HTERT RPE-1 (cell line): ENCODE measurements around the gene MUC5AC.
"Not testable (repeated sequence)": the region's sequence is repeated elsewhere in the genome, so short reads cannot be mapped to it uniquely, and the experiment has no call there.

Experiments
- in situ Hi-C: fragments of 300-500 bp; cut with MboI; formaldehyde crosslinking; loops from 4 replicates; pipeline ENCODE4 v1.14.3; 2020; ENCODE audit warnings: low sequenced_read_pairs

Gene MUC5AC

GRCh38 chr11:1205121-1205986, 47.6 kb downstream of the MUC5AC start:
- in situ Hi-C loops = no loop called here

DNA sequence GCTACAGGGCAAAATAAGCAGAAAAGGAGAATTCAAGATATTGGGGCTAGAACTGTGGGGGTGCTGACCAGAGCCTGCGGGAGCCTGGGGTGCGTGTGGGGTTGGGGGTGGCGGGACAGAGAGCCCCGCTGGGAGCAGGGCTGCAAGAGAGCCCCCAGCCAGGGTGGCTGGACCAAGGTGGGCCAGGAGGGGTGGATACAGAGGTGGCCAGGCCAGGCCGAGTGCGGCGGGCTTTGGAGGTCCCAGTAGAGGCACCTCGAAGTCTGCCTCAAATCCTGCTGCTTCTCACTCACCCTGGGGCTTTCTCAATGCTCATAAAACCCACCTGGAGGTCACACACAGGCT, 48.2 kb downstream of the MUC5AC start:
- in situ Hi-C loops = no loop called here

DNA sequence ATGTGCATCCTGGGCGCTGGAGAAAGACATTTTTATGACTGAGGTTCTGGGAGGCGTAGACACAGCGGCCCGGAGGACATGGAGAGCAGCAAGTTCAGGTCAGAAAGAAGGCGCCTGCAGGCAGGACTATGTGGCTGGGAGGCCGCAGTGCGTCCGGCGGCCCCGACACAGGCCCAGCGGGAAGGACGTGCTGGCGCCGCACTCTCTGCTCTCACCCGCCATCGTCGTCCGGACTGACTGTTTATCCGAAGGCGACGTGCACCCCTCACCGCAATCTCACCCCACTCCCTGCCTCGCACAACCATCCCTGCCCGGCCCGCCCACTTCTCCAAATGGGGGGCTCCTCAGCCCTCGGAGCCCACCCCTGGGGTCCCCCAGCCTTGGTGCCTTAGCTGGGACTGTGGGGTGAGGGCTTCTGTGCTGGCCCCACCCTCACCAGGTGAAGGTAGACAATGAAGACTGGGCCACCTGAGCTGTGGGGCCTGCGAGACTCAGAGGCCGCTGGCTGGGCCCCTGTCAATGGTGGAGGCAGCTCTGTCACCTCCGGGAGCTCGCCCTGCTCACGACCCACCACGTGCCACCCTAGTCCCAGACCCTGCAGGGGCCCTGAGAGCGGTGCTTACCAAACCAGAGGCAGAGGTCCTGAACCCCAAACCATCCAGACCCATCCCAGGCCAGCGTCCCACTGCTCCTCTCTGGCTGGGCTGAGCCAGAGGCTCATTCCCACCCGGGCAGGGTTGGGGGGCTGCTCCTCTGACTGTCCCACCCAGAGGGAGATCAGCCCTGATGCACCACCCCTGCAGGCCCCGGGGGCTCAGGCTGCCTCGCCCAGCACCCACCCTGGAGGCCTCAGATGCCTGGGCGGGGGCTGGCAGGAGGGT, 48.9 kb downstream of the MUC5AC start:
- in situ Hi-C loops = no loop called here

DNA sequence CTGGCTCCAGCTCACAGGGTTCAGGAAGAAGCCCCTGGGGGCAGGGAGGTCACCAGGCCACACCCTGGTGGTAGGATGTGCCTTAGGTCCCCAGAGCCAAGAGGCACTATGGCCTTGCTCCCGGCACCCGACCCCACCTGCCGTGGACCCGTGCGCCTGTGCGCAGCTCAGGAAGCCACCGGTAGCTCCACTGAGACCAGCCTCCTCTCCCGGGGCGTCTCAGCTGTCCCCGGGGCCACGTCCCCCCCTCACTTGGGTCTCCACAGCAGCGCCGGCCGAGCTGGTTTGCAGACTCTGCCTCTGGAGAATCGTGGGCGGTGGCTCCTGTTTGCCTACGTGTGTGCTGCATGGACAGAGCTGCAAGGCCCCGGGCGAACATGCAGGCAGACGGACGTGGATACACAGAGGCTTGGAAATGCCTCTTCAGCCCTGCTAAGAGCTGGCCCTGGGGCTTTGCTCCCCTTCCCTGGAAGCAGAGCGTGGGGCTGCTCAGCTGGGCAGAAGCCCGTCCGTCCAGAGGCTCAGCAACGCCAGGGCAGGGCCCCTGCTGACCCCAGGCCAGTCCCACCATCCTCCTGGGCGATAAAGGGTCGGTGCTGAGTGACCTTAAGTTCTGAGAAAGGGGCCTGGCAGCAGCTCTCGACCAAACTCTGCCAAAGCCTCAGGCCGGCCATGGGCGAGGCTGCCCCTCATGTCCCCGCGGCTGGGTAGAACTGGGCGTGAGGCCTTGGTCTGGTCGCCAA, 49.8 kb downstream of the MUC5AC start:
- in situ Hi-C loops = no loop called here

GRCh38 chr11:1208144-1208393, 50.3 kb downstream of the MUC5AC start:
- in situ Hi-C loops = no loop called here

GRCh38 chr11:1208394-1209261, 50.9 kb downstream of the MUC5AC start:
- in situ Hi-C loops = no loop called here

DNA sequence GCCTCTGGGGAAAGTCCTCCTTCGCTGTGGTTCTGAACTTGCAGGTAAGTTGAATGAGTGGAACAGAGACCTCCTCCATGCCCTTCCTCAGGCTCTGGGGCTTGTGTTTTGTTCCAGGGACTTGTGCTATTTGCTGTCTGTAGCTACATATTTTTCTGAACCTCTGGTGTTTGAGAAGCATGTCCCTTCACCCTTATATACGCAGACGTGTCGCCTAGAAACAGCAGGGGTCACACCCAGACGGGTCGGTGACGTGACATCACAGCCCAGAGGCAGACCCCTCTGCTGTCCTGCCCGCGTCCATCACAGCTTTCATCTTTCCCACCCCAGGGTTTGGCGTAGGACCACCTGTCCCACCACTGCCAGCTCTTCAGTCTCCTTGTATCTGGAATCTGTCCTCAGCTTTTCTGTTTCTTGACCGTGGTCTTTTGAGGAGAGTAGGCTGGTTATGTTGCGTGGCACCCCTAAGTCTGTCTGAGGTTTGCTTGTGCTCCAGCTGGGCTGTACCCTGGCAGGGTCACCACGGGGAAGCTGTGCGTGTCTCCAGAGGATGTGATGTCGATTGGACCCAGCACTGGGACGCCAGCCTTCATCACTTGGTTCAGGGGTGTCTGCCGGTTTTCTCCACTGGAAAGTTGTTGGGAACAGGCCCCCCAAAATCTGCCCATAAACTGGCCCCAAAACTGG, 51.8 kb downstream of the MUC5AC start:
- in situ Hi-C loops = no loop called here

DNA sequence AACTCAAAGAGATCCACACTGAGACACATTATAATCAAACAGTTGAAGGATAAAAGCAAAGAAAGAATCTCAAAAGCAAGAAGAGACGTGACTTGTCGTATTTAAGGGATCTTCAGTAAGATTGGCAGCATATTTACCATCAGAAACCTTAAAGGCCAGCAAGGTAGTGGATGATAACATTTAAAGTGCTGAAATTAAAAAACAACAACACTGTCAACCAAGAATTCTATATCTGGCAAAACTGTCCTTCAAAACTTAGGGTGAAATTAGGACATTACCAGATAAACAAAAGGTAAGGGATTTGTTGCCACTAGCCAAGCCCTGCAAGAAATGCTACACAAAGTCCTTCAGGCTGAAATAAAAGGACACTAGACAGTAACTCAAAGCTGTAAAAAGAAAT, 54.1 kb downstream of the MUC5AC start:
- in situ Hi-C loops = no loop called here

DNA sequence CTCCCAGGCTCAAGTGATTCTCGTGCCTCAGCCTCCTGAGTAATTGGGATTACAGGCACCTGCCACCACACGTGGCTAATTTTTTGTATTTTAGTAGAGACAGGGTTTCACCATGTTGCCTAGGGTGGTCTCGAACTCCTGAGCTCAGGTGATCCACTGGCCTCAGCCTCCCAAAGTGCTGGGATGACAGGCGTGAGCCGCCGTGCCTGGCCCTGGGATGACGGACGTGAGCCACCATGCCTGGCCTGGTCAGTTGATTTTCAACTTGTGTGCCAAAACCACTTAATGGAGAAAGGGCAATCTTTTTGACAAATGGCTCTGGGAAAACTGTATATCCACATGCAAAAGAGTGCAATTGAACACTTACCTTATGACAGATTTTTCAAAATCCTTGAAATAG, 58.1 kb downstream of the MUC5AC start:
- in situ Hi-C loops = not testable (repeated sequence)

DNA sequence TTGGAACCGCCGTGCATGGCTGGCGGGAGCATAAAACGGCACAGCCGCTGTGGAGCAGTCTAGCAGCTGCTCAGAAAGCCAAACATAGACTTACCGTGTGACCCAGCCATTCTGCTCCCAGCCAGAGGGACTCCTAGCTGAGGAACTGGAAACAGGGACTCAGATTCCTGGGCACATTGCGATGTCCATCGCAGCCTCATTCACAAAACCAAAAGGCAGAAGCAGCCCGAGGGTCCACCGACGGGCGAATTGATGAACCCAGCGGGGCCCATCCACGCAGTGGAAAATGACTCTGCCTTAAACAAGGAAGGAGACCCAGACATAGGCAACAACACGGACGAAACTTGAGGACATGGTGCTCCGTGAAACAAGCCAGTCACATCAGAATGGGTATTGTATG, 59.4 kb downstream of the MUC5AC start:
- in situ Hi-C loops = no loop called here

DNA sequence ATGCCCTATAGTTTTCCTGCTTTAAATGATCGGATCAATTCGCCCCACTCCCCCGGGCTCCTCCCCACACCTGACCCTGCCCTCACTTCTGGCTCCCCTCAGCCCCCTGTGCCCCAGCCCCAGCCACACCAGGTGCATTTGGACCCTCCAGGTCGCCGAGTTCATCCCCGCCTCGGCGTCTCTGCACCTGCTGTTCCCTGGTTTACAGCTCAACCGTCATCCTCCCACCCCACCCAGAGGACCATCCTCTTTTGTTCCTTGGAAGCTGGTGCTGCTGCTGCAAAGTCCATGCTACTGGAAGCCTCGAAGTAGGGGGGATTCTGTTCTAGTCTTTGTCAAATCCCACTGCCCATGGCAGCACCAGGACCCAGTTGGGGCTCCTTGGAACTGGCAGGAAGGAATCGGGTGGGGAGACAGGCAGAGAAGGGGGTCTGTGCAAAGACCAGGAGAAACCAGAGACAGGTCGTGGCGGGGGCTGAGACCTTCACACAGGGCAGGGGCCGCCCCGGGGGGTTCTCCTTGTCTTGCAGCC, 60.6 kb downstream of the MUC5AC start:
- in situ Hi-C loops = no loop called here

DNA sequence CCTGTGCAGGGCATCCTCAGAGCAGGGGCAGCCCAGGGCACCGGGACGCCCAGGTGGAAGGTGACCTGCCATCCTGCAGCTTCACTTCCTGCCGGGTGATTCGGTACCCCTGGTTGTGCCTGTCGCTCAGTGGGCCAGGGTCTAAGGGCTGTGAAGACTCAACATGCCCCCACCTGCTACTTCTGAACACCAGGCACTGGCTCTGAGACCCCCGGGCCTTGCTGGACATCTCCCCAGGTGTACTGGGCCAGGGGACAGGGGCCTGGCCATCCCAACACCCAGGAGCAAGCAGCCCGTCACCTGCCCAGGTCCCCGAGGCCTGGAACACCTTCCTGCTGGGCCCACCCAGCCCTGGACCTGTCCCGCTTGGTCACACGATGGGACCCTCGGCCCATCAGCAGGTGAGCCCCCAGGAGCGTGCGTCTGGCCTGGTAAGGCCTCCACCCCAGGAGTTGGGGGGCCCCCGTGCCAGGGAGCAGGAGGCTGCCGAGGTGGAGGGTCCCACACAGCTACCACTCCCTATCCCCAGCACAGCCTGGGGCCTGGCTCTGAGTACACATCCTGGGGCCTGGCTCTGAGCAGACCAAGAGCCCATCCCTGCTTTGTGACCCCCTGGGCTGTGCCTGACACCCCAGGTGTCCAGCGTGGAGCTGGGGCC, 61.2 kb downstream of the MUC5AC start:
- in situ Hi-C loops = no loop called here

DNA sequence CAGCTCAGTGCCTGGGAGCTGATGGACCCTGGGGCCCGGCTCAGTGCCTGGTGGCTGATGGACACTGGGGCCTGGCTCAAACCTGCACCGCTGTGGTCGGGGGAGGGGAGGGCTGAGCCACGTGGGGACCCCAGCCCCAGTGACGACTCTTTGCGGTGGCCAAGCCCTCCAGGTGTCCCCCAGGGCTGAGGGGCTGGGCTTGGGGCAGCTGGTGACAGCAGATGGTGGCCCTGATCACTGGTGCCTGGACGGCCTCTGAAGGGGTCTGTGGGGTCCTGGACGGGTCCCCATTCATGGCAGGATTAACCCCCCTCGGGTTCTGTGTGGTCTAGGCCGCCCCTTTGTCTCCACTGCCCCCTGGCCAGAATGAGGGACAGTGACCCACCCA, 61.7 kb downstream of the MUC5AC start:
- in situ Hi-C loops = no loop called here

- in situ Hi-C loops = no loop called here
Observed at GRCh38 chr11:1219834-1220815, 62.4 kb downstream of the MUC5AC start.

DNA sequence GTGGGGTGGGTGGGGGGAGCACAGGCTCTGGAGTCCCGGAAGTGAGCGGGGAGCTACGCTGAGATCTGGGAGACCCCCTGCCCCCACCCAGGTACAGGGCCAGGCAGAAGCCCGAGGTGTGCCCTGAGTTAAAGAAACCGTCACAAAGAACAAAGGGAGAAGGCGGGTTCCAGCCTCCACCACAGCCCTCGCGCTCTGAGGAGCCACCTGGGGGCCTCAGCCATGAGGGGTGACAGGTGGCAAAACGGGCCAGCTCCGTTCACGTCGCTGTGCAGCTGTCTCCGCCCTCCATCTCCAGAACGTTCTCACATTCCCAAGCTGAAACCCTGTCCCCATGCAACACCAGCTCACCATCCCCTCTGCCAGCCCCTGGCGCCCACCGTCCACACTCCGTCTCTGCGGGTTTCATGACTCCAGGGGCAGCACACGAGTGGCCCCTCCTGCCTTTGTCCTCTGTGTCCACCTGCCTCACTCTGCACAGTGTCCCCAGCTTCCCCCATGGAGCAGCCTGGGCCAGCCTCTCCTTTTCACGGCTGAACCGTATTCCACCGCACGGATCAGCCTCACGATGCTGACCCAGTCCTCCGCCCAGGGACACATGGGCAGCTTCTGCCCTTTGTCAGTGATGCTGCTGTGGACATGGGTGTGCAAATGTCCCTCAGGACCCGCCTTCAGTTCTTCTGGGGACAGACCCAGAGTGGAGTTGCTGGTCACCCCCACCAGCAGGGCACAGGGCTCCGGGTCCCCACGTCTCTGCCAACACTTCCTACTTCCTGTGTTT, 63.4 kb downstream of the MUC5AC start:
- in situ Hi-C loops = no loop called here

DNA sequence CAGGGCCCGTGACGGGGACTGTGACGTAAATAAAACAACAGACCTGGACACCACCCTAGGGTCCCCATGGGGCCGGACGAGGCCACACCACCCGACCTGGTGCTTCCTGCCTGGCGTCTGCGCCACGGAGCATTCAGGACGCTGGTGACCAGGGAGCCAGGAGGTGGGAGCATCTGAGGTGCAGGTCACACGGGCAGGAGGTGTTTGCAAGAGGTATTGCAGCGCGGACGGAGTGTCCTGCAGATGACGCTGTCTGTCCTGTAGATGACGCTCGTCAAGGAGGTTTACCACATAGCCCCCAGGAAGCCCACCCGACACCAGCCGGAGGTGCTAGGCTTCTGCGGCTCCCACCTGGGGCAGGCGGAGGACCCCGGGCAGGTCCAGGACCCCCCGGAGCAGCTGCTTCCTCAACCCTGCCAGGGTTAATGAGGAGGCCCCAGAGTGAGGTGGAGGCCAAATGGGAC, 64.1 kb downstream of the MUC5AC start:
- in situ Hi-C loops = no loop called here
